WTC11 (cell line): Measurements from ENCODE around the gene CTSE. TPM values are rescaled to one million over a fixed set of nuclear protein-coding genes. Genes with fewer than 3 reads are reported as not detected.
A peak's percentile ranks its signal among the peaks of the same experiment; 100 is the strongest.
"Not testable (repeated sequence)": the region's sequence is repeated elsewhere in the genome, so short reads cannot be mapped to it uniquely, and the experiment has no call there.

Experiments used
- ATAC-seq: fragments of 200-7000 bp; cut with Tn5 transposase; 2 replicates; pipeline ENCODE4 v1.10.0; 2021; ENCODE audit warnings: mild to moderate bottlenecking, moderate library complexity
- CTCF ChIA-PET: fragments of 300-600 bp; sonication (Branson Sonifier 250); formaldehyde crosslinking; loops from one replicate; lab custom pipeline; 2021; ENCODE audit warnings: antibody characterized with exemption; lab: Charles Lee
- POLR2A ChIA-PET: fragments of 350-600 bp; sonication (Branson Sonifier 250); formaldehyde crosslinking; loops from one replicate; lab custom pipeline; 2021; ENCODE audit warnings: antibody characterized with exemption; lab: Charles Lee
- DNase-seq: peaks from one replicate; pipeline ENCODE4 v3.0.0; 2021; ENCODE audit warnings: low spot score
- H3K27ac Mint-ChIP-seq: 2 replicates; pipeline ENCODE4 v1.8.0; 2021; ENCODE audit warnings: mixed read lengths
- H3K27me3 Mint-ChIP-seq: 2 replicates; pipeline ENCODE4 v1.8.0; 2021; ENCODE audit warnings: low read depth, mild to moderate bottlenecking, moderate library complexity, mixed read lengths
- H3K36me3 Mint-ChIP-seq: 2 replicates; pipeline ENCODE4 v1.8.0; 2021; ENCODE audit warnings: mixed read lengths
- H3K4me1 Mint-ChIP-seq: 2 replicates; pipeline ENCODE4 v1.8.0; 2022; ENCODE audit warnings: mixed read lengths
- H3K4me3 Mint-ChIP-seq: 2 replicates; pipeline ENCODE4 v1.8.0; 2021; ENCODE audit warnings: mild to moderate bottlenecking, moderate library complexity, mixed read lengths
- H3K9me3 Mint-ChIP-seq: 2 replicates; pipeline ENCODE4 v1.8.0; 2021; ENCODE audit warnings: mixed read lengths
- AR ChIP-seq: fragments of 250-450 bp; sonication (Bioruptor Pico); IDR thresholded peaks from 2 replicates; pipeline ENCODE4 v1.9.0; 2021; ENCODE audit warnings: mild to moderate bottlenecking
- ATF1 ChIP-seq: sonication (generic); formaldehyde crosslinking; IDR thresholded peaks from 2 replicates; pipeline ENCODE4 v1.8.1; 2023; ENCODE audit warnings: mild to moderate bottlenecking, moderate library complexity, missing genetic modification reagents
- ATF6 ChIP-seq: sonication (generic); formaldehyde crosslinking; IDR thresholded peaks from 2 replicates; pipeline ENCODE4 v1.8.1; 2023; ENCODE audit warnings: mild to moderate bottlenecking, missing genetic modification reagents
- CDX4 ChIP-seq: fragments of 250-450 bp; sonication (Bioruptor Pico); IDR thresholded peaks from 2 replicates; pipeline ENCODE4 v1.9.0; 2021; ENCODE audit warnings: moderate library complexity, mild to moderate bottlenecking, inconsistent platforms, borderline replicate concordance
- ELF4 ChIP-seq: sonication (generic); formaldehyde crosslinking; IDR thresholded peaks from 2 replicates; pipeline ENCODE4 v1.8.1; 2022; ENCODE audit warnings: low read depth, mild to moderate bottlenecking, moderate library complexity, missing genetic modification reagents
- ESRRA ChIP-seq: sonication (generic); formaldehyde crosslinking; IDR thresholded peaks from 2 replicates; pipeline ENCODE4 v1.8.1; 2022; ENCODE audit warnings: mild to moderate bottlenecking, missing genetic modification reagents, borderline replicate concordance
- FOXK1 ChIP-seq: sonication (generic); formaldehyde crosslinking; IDR thresholded peaks from 2 replicates; pipeline ENCODE4 v1.8.0; 2022; ENCODE audit warnings: mild to moderate bottlenecking, moderate library complexity, missing genetic modification reagents
- GABPB1 ChIP-seq: sonication (generic); formaldehyde crosslinking; IDR thresholded peaks from 2 replicates; pipeline ENCODE4 v1.8.1; 2023; ENCODE audit warnings: mild to moderate bottlenecking, missing genetic modification reagents
- JUN ChIP-seq: sonication (generic); formaldehyde crosslinking; IDR thresholded peaks from 2 replicates; pipeline ENCODE4 v1.8.0; 2023; ENCODE audit warnings: mild to moderate bottlenecking, missing genetic modification reagents
- MXD4 ChIP-seq: fragments of 250-450 bp; sonication (Bioruptor Pico); IDR thresholded peaks from 2 replicates; pipeline ENCODE4 v1.8.0; 2021; ENCODE audit warnings: mild to moderate bottlenecking, moderate library complexity, borderline replicate concordance
- NFYB ChIP-seq: sonication (generic); formaldehyde crosslinking; conservative IDR thresholded peaks from 2 replicates; pipeline ENCODE4 v1.8.0; 2022; ENCODE audit warnings: low read depth, missing genetic modification reagents
- SP1 ChIP-seq: sonication (generic); formaldehyde crosslinking; conservative IDR thresholded peaks from 2 replicates; pipeline ENCODE4 v1.8.1; 2022; ENCODE audit warnings: missing genetic modification reagents
- TEAD4 ChIP-seq: sonication (generic); formaldehyde crosslinking; IDR thresholded peaks from 2 replicates; pipeline ENCODE4 v1.8.0; 2022; ENCODE audit warnings: mild to moderate bottlenecking, missing genetic modification reagents
- ZNF423 ChIP-seq: fragments of 250-450 bp; sonication (Bioruptor Pico); IDR thresholded peaks from 2 replicates; pipeline ENCODE4 v2.1.2; 2022; ENCODE audit warnings: mild to moderate bottlenecking, moderate library complexity
- ZSCAN18 ChIP-seq: fragments of 250-450 bp; sonication (Bioruptor Pico); IDR thresholded peaks from 2 replicates; pipeline ENCODE4 v2.1.2; 2022; ENCODE audit warnings: mild to moderate bottlenecking, moderate library complexity
- total RNA-seq: library from RNA; stranded (reverse); gene quantifications from 3 replicates; pipeline ENCODE4 v1.2.3, GENCODE V29; 2021

The CTSE gene
- total RNA-seq, 1 experiment from 2014 or later, result 0.17 TPM

GRCh38 chr1:206052919-206053610 is 29.4 kb upstream of the CTSE start, which contains the start of gene RHEX:
Gene RHEX (plus strand): TSS chr1:206053173. CDS start chr1:206097829, 44,656 bp downstream.
- Mint-ChIP-seq H3K9me3 (peaks cover 13% of the 10 kb centered on the region), H3K4me1 (peaks cover 11% of the 10 kb centered on the region)
- CTCF ChIA-PET, H3K4me3 Mint-ChIP-seq, H3K27me3 Mint-ChIP-seq, H3K36me3 Mint-ChIP-seq, H3K27ac Mint-ChIP-seq, DNase-seq, POLR2A ChIA-PET, ATAC-seq: not testable (repeated sequence)
- peak; percentile 46; the same call in 1 of the 2 replicates for TF ChIP-seq GABPB1 (CRISPR knock-in tag)

- CTCF ChIA-PET, H3K27me3 Mint-ChIP-seq, H3K27ac Mint-ChIP-seq: not testable (repeated sequence)
Observed at GRCh38 chr1:206052231-206052865, 28.7 kb upstream of the CTSE start.

GRCh38 chr1:206050655-206051235 is 27.1 kb upstream of the CTSE start:
- no peak overlapping the region for H3K4me3 Mint-ChIP-seq
- ATAC-seq, result no peak
- H3K27ac Mint-ChIP-seq, result no peak overlapping the region
- no peaks in the 10 kb centered on the region; the same call in 1 of the 2 replicates for H3K27me3 Mint-ChIP-seq
- CTCF ChIA-PET, result no interaction called here
- peaks cover 13% of the 10 kb centered on the region for H3K4me1 Mint-ChIP-seq
- TF ChIP-seq ESRRA (CRISPR knock-in tag) (no peak), MXD4 (CRISPR knock-in tag) (no peak), JUN (CRISPR knock-in tag) (no peak), ATF1 (no peak), NFYB (CRISPR knock-in tag) (no peak), ELF4 (CRISPR knock-in tag) (no peak), ZNF423 (CRISPR knock-in tag) (no peak), AR (no peak), ATF6 (CRISPR knock-in tag) (no peak), TEAD4 (CRISPR knock-in tag) (no peak), FOXK1 (CRISPR knock-in tag) (no peak), ZSCAN18 (CRISPR knock-in tag) (no peak), SP1 (CRISPR knock-in tag) (no peak), CDX4 (CRISPR knock-in tag) (no peak)
- TF ChIP-seq, all 79 proteins: peak for 0
- Mint-ChIP-seq H3K36me3 (no peaks in the 10 kb centered on the region), H3K9me3 (peaks cover 13% of the 10 kb centered on the region)
- DNase-seq, result no peak
- POLR2A ChIA-PET, result no interaction called here

More at GRCh38 chr1:206052231-206052865, 28.7 kb upstream of the CTSE start:
- H3K36me3 Mint-ChIP-seq, DNase-seq, H3K4me3 Mint-ChIP-seq, ATAC-seq: not testable (repeated sequence)
- H3K4me1 Mint-ChIP-seq, result peaks cover 11% of the 10 kb centered on the region
- POLR2A ChIA-PET, result interaction anchor here (0.6 kb wide), 1 partner anchor 398 kb away, joined by 3 read pairs; no protein-coding TSS in a partner anchor
- H3K9me3 Mint-ChIP-seq, result peaks cover 13% of the 10 kb centered on the region
